Panc1 (cell line): Measurements from ENCODE around the gene SEMA3B. TPM values are rescaled to one million over a fixed set of nuclear protein-coding genes. Genes with fewer than 3 reads are reported as not detected.
A peak's percentile ranks its signal among the peaks of the same experiment; 100 is the strongest.
"Not testable (repeated sequence)": the region's sequence is repeated elsewhere in the genome, so short reads cannot be mapped to it uniquely, and the experiment has no call there.

Experiments
- ATAC-seq: fragments of 200-7000 bp; cut with Tn5 transposase; 2 replicates; pipeline ENCODE4 v1.9.1; 2020; ENCODE audit warnings: mild to moderate bottlenecking, moderate library complexity
- BruUV-seq: library from RNA; stranded (reverse); fragments of 400-500 nt; replicated peaks from 2 replicates; lab custom pipeline; 2021; lab: Mats Ljungman, UMichigan
- CTCF ChIA-PET: fragments of 300-600 bp; sonication (Branson Sonifier 250); formaldehyde crosslinking; loops from one replicate; lab custom pipeline; 2022; ENCODE audit warnings: antibody characterized with exemption; lab: Charles Lee
- POLR2A ChIA-PET: fragments of 300-600 bp; sonication (Branson Sonifier 250); formaldehyde crosslinking; loops from one replicate; lab custom pipeline; 2022; ENCODE audit warnings: antibody characterized with exemption; lab: Charles Lee
- DNase-seq: peaks from one replicate; pipeline ENCODE4 v3.0.0-alpha.2; 2010; ENCODE audit warnings: low read depth, low spot score
- H3K27ac ChIP-seq: 2 replicates; pipeline ENCODE4 v1.5.1; 2011; ENCODE audit warnings: mild to moderate bottlenecking, low read length, inconsistent platforms
- H3K27me3 ChIP-seq: fragments of 200-500 bp; sonication (Bioruptor generic); 2 replicates; pipeline ENCODE4 v1.6.0; 2014; ENCODE audit warnings: low read length, inconsistent platforms; ENCODE audit not compliant: control insufficient read depth, insufficient read depth
- H3K36me3 ChIP-seq: fragments of 200-500 bp; sonication (Bioruptor generic); 2 replicates; pipeline ENCODE4 v1.5.1; 2014; ENCODE audit warnings: inconsistent platforms, mild to moderate bottlenecking, low read length, moderate library complexity; ENCODE audit not compliant: control insufficient read depth, insufficient read depth
- H3K4me1 ChIP-seq: 2 replicates; pipeline ENCODE4 v1.5.1; 2011; ENCODE audit warnings: inconsistent platforms, mild to moderate bottlenecking, low read length, moderate library complexity; ENCODE audit not compliant: control insufficient read depth, insufficient read depth
- H3K4me3 ChIP-seq, 2 experiments: 2 replicates each; pipeline ENCODE4 v1.5.1; 2011 to 2012; ENCODE audit warnings: low read depth in 2 of 2, low read length in 2 of 2, mild to moderate bottlenecking in 2 of 2, inconsistent platforms in 1 of 2, moderate library complexity in 1 of 2
- H3K9me3 ChIP-seq: fragments of 200-500 bp; sonication (Bioruptor generic); 2 replicates; pipeline ENCODE4 v1.5.1; 2014; ENCODE audit warnings: low read depth, mild to moderate bottlenecking, inconsistent platforms, low read length, moderate library complexity; ENCODE audit not compliant: control insufficient read depth, insufficient read depth
- POLR2AphosphoS5 ChIP-seq: IDR thresholded peaks from 2 replicates; pipeline ENCODE4 v1.6.1; 2012; ENCODE audit warnings: mild to moderate bottlenecking, low read depth, low read length, moderate library complexity
- SIN3A ChIP-seq: IDR thresholded peaks from 2 replicates; pipeline ENCODE4 v1.6.1; 2012; ENCODE audit warnings: low read depth, mild to moderate bottlenecking, low read length, moderate library complexity, borderline replicate concordance; ENCODE audit not compliant: insufficient read depth
- TCF7L2 ChIP-seq: IDR thresholded peaks from 2 replicates; pipeline ENCODE4 v1.6.1; 2011; ENCODE audit warnings: mild to moderate bottlenecking, low read depth, low read length, inconsistent platforms
- in situ Hi-C: cut with HindIII; loops from 2 replicates; pipeline ENCODE4 v1.10.0; 2016; ENCODE audit warnings: low sequenced_read_pairs, low pct_unique_long_range_greater_than_20kb
- intact Hi-C: fragments of 100-400 bp; cut with micrococcal nuclease; formaldehyde crosslinking; loops from one replicate; pipeline ENCODE4 v1.10.0; 2022; ENCODE audit not compliant: unreplicated experiment
- total RNA-seq: library from RNA; stranded (reverse); gene quantifications from one replicate; pipeline ENCODE4 v1.2.1, GENCODE V29; 2021; ENCODE audit not compliant: unreplicated experiment
- TF ChIP-seq, protein P1 (sequence below): fragments of 450-650 bp; IDR thresholded peaks from 2 replicates; pipeline ENCODE4 v1.5.1; 2017; ENCODE audit warnings: mild to moderate bottlenecking
- TF ChIP-seq, protein P2 (sequence below), 2 experiments: IDR thresholded peaks; 2 replicates each; pipeline ENCODE4 v1.6.1; 2011 to 2012; ENCODE audit warnings: low read depth in 2 of 2, control low read depth in 1 of 2, low read length in 1 of 2, mild to moderate bottlenecking in 1 of 2, moderate library complexity in 1 of 2; ENCODE audit not compliant: insufficient read depth in 1 of 2

The SEMA3B gene
- total RNA-seq, 1 experiment from 2014 or later, result 1.4 TPM

DNA sequence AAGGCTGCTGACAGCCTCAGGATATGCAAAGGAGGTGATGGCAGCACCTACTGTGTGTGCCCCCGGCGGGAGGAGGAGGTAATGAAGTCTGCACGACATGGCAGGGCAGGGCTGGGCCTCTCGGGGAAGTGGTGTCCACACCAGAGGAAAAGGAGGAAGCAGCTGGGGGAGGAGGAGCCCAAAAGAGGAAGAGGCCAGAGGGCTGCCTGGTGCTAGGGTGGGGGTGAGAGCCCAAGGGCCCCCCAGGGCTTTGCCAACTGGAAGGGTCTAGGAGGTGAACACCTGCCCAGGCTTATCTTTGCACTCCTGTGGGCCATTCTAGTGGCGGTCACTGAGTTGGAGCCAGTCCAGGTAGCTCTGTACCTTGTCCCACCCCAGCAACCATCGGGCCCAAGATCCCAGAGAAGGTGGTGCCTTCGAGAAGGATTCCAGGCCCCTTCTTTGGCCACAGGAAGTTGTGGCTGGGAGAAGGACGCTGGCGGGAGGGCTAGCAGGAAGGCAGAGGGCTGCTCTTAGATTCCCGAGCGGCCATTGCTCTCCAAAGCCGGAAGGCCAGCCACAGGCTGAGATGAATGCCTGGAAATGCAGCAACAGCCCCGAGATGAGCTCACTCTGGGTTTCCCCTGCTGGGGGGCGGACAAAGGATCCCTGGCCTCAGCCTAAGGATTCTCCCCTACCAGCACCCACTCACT is 25.9 kb upstream of the SEMA3B start:
- no TSS peak for BruUV-seq
- POLR2A ChIA-PET, result interaction anchor here (0.7 kb wide), 1 partner anchor 9 kb away, joined by 3 read pairs; no protein-coding TSS in a partner anchor
- ATAC-seq (no peak), DNase-seq (no peak)
- Histone ChIP-seq H3K27ac (peak overlapping the region; percentile 44; the same call in 1 of the 2 replicates), H3K4me1 (peaks cover 61% of the 10 kb centered on the region), H3K9me3 (no peaks in the 10 kb centered on the region), H3K36me3 (no peaks in the 10 kb centered on the region), H3K27me3 (no peaks in the 10 kb centered on the region), H3K4me3 (no peak overlapping the region)
- CTCF ChIA-PET, result interaction anchor here (0.7 to 1.4 kb wide), 3 partner anchors 14 to 17 kb away, joined by 3 to 4 read pairs (median 3); no protein-coding TSS in a partner anchor
- intact Hi-C loops (no loop called here), in situ Hi-C loops (no loop called here)
- TF ChIP-seq, protein P1, sequence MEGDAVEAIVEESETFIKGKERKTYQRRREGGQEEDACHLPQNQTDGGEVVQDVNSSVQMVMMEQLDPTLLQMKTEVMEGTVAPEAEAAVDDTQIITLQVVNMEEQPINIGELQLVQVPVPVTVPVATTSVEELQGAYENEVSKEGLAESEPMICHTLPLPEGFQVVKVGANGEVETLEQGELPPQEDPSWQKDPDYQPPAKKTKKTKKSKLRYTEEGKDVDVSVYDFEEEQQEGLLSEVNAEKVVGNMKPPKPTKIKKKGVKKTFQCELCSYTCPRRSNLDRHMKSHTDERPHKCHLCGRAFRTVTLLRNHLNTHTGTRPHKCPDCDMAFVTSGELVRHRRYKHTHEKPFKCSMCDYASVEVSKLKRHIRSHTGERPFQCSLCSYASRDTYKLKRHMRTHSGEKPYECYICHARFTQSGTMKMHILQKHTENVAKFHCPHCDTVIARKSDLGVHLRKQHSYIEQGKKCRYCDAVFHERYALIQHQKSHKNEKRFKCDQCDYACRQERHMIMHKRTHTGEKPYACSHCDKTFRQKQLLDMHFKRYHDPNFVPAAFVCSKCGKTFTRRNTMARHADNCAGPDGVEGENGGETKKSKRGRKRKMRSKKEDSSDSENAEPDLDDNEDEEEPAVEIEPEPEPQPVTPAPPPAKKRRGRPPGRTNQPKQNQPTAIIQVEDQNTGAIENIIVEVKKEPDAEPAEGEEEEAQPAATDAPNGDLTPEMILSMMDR, result no peak
- TF ChIP-seq, protein P2, sequence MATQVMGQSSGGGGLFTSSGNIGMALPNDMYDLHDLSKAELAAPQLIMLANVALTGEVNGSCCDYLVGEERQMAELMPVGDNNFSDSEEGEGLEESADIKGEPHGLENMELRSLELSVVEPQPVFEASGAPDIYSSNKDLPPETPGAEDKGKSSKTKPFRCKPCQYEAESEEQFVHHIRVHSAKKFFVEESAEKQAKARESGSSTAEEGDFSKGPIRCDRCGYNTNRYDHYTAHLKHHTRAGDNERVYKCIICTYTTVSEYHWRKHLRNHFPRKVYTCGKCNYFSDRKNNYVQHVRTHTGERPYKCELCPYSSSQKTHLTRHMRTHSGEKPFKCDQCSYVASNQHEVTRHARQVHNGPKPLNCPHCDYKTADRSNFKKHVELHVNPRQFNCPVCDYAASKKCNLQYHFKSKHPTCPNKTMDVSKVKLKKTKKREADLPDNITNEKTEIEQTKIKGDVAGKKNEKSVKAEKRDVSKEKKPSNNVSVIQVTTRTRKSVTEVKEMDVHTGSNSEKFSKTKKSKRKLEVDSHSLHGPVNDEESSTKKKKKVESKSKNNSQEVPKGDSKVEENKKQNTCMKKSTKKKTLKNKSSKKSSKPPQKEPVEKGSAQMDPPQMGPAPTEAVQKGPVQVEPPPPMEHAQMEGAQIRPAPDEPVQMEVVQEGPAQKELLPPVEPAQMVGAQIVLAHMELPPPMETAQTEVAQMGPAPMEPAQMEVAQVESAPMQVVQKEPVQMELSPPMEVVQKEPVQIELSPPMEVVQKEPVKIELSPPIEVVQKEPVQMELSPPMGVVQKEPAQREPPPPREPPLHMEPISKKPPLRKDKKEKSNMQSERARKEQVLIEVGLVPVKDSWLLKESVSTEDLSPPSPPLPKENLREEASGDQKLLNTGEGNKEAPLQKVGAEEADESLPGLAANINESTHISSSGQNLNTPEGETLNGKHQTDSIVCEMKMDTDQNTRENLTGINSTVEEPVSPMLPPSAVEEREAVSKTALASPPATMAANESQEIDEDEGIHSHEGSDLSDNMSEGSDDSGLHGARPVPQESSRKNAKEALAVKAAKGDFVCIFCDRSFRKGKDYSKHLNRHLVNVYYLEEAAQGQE (IDR thresholded peaks at IDR 0.05; ENCODE audit: insufficient read depth in 1 of 2, low read depth in 2 of 2, low read length in 1 of 2), result no peak
- TF ChIP-seq SIN3A (no peak), POLR2AphosphoS5 (no peak), TCF7L2 (no peak)

DNA sequence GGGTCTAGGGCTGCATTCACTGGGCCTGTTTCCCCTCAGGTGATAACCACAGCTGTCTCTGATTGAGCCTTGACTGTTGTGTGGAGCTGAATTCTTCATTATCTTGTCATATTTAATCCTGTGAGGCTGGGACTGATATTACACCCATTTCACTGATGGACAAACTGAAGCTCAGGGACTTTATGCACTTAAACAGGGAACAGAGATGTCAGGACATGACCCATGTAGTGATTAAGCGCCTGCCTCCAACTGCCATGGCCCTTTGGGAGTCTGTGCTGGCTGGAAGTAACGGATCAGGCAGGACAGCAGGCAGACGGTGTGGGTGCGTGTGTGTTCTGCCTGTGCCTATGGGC is 25.4 kb upstream of the SEMA3B start:
- POLR2A ChIA-PET, result no interaction called here
- in situ Hi-C loops, result no loop called here
- Histone ChIP-seq H3K27me3 (no peaks in the 10 kb centered on the region), H3K9me3 (no peaks in the 10 kb centered on the region), H3K36me3 (no peaks in the 10 kb centered on the region), H3K27ac (peak overlapping the region; percentile 44; the same call in 1 of the 2 replicates), H3K4me3 (no peak overlapping the region), H3K4me1 (peaks cover 61% of the 10 kb centered on the region)
- CTCF ChIA-PET, result interaction anchor here (0.7 to 1.4 kb wide), 3 partner anchors 13 to 16 kb away, joined by 3 to 4 read pairs (median 3); no protein-coding TSS in a partner anchor
- BruUV-seq, result no TSS peak
- no peak for DNase-seq
- intact Hi-C loops, result no loop called here
- TF ChIP-seq, protein P2 (IDR thresholded peaks at IDR 0.05; ENCODE audit: insufficient read depth in 1 of 2, low read depth in 2 of 2, low read length in 1 of 2), result no peak
- TF ChIP-seq SIN3A, result no peak
- TF ChIP-seq, protein P1, result no peak
- TF ChIP-seq TCF7L2, result no peak
- no peak for TF ChIP-seq POLR2AphosphoS5
- no peak for ATAC-seq

DNA sequence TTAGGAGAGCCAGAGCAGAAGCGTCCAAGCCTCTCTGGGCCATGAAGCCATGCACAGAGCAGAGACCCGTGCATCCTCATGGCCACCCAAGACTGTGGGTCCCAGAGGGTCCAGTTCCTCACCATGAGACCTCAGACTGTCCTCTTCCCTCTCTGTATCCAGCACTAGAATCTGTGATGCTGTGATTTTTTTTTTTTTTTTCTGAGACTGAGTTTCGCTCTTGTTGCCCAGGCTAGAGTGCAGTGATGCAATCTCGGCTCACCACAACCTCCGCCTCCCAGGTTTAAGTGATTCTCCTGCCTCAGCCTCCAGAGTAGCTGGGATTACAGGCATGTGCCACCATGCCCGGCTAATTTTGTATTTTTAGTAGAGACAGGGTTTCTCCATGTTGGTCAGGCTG is 24.1 kb upstream of the SEMA3B start:
- peaks cover 53% of the 10 kb centered on the region for H3K4me1 ChIP-seq
- in situ Hi-C loops, H3K27me3 ChIP-seq, H3K9me3 ChIP-seq, BruUV-seq, DNase-seq, ATAC-seq, intact Hi-C loops, H3K36me3 ChIP-seq, H3K4me3 ChIP-seq: not testable (repeated sequence)
- ChIA-PET CTCF (interaction anchor here (0.7 kb wide), 1 partner anchor 124 kb away, joined by 3 read pairs; no protein-coding TSS in a partner anchor), POLR2A (interaction anchor here (0.7 kb wide), 1 partner anchor 26 kb away, joined by 5 read pairs; no protein-coding TSS in a partner anchor)
- H3K27ac ChIP-seq, result peak overlapping the region; percentile 57; the same call in 1 of the 2 replicates
